Karpas-422 (cell line): ENCODE results near the gene CIB2. TPM values are rescaled to one million over a fixed set of nuclear protein-coding genes. Genes with fewer than 3 reads are reported as not detected.

Experiments
- small RNA-seq: library from RNA; depleted of rRNA; stranded (forward); fragments of <200 nt; gene quantifications from one replicate; pipeline ENCODE3, GENCODE V24; 2014
- total RNA-seq: library from RNA; depleted of rRNA; stranded (reverse); fragments of >200 nt; shearing (Covaris generic); gene quantifications from 2 replicates; pipeline ENCODE4 v1.2.3, GENCODE V29; 2014; ENCODE audit warnings: low replicate concordance; rRNA removed

The CIB2 gene
- total RNA-seq, 1 experiment from 2014 or later = 1.1 TPM

Small RNAs within 50 kb of the gene (small RNA-seq; reads per million reads assigned to genes)
- not detected for gene RF00092

Other genes with a start within 250 kb of the CIB2 start
- gene TBC1D2B, start 53.7 kb downstream of the CIB2 start, total RNA-seq = 20.1 and 38.9 TPM in 2 replicates
- not detected in 2 replicates for gene SH2D7, start 38.9 kb downstream of the CIB2 start, total RNA-seq
- 49.3 and 57.2 TPM in 2 replicates for gene IDH3A, start 17.9 kb upstream of the CIB2 start, total RNA-seq
- gene ACSBG1, start 103.1 kb upstream of the CIB2 start, total RNA-seq = not detected in 2 replicates
- gene DNAJA4, start 133.1 kb upstream of the CIB2 start, total RNA-seq = not detected in 2 replicates
- 96.9 and 134 TPM in 2 replicates for gene SKIC8, start 168.2 kb upstream of the CIB2 start, total RNA-seq
- not detected in 2 replicates for gene CRABP1, start 208.9 kb upstream of the CIB2 start, total RNA-seq